Right lobe of liver (tissue), 4 donors: ENCODE data around the gene AFAP1.

Source experiments
- POLR2A ChIP-seq: fragments of 450-650 bp; IDR thresholded peaks from one replicate; pipeline ENCODE4 v1.6.1; 2017; ENCODE audit warnings: antibody characterized with exemption, mild to moderate bottlenecking
- TF ChIP-seq, protein P1 (sequence below), 4 donors: fragments of 200-600 bp in 3 of 4; fragments of 450-650 bp in 1 of 4; IDR thresholded peaks; one replicate each; pipeline versions ENCODE4 v1.5.1 to v1.8.0; 2016 to 2022; ENCODE audit warnings: antibody characterized with exemption in 4 of 4, mild to moderate bottlenecking in 2 of 4
- donor health status: DM: no; HTN: no; CAD: no.
- donor health status: DM: no; HTN: no; CAD: no.
- donor health status: DM: no; HTN: yes; CAD: no.

DNA sequence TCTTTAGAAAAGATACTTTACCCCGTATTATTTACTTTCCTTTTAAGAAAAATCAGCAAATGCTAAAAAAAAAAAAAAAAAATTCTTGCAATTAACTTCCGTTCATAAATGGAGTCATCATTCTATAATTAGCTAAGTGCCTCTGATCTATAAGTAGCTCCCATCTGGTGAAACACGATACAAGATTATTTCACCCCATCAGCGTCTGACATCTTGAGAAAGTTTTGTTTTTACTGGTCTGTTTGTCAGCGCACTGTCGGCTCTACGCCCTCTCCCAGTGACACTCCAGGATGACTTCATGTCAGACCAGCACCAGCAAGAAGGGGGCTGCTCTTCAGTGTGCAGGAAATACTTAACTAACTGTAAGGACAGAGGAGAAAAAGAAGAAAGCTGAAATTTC is 108.3 kb downstream of the AFAP1 start:
- TF ChIP-seq, protein P1, sequence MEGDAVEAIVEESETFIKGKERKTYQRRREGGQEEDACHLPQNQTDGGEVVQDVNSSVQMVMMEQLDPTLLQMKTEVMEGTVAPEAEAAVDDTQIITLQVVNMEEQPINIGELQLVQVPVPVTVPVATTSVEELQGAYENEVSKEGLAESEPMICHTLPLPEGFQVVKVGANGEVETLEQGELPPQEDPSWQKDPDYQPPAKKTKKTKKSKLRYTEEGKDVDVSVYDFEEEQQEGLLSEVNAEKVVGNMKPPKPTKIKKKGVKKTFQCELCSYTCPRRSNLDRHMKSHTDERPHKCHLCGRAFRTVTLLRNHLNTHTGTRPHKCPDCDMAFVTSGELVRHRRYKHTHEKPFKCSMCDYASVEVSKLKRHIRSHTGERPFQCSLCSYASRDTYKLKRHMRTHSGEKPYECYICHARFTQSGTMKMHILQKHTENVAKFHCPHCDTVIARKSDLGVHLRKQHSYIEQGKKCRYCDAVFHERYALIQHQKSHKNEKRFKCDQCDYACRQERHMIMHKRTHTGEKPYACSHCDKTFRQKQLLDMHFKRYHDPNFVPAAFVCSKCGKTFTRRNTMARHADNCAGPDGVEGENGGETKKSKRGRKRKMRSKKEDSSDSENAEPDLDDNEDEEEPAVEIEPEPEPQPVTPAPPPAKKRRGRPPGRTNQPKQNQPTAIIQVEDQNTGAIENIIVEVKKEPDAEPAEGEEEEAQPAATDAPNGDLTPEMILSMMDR (IDR thresholded peaks at IDR 0.05) = no peak
- TF ChIP-seq POLR2A = no peak
